Right forelimb (tissue), 1 donor: ENCODE measurements around the gene MTHFD2.
A peak's percentile ranks its signal among the peaks of the same experiment; 100 is the strongest.

Experiments used
- DNase-seq: peaks from one replicate; pipeline ENCODE4 v3.0.0-alpha.2; 2018

MTHFD2 gene

DNA sequence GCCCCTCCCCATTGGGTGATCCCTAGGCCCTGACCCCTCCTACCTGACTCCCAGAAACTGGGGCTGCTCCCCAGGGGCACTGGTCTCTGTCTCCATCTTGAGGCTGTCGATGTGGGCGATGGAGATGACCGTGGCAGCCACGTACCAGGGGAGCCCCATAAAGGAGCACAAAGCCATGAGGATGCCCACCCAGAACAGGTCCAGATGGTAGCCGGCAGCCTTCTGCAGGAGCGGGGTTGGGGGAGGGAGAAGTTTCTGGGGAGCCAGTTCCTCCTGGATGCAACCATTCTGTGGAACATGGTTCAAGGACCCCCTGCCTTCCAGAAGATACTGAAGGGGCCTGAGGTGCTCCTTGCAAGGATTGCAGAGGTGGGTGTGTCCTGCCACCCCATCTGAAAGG lies 34.0 kb downstream of the MTHFD2 start:
- no peak for DNase-seq

DNA sequence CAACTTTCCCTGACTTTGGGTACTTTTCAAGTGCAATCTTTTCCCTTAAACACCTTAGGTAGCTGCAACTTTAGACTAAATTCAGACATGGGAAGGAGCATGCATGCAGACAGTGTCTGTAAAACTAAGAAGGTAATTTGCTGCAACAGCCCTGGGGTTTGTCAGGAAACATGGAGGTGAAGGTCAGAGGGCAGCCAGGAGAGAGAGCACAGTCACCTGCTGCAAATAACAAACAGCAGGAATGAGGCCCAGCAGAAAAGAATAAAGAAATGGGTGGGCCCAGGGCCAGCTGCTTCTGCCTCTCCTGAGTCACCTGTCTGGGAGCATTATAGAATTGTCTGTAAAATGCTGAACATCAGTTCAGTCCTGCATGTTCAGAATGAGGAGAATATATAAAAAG lies 35.2 kb downstream of the MTHFD2 start:
- DNase-seq: no peak

DNA sequence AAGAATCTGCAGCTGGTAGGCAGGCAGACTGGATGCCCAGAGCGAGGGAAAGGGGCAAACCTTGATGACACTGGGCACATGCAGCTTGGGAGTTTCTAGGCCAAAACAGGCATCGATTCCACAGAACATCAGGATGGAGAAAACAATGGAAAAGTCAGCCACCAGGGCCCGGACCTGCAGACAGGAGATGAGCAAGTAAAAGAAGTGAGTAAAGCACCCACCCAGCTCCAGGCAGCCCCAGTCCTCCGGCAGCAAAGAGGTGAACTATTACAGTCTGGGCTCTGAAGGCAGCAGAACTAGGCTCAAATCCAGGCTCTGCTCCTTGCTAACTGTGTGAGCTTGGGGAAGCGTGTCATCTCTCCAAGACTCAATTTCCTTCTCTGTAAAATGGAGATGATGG lies 36.6 kb downstream of the MTHFD2 start:
- no peak for DNase-seq

- DNase-seq: no peak
Observed at GRCh38 chr2:74238879-74239278, 40.5 kb downstream of the MTHFD2 start.

GRCh38 chr2:74239346-74239745 lies 40.9 kb downstream of the MTHFD2 start:
- DNase-seq: no peak

GRCh38 chr2:74242354-74243071 lies 44.1 kb downstream of the MTHFD2 start:
- no peak for DNase-seq

GRCh38 chr2:74244286-74244685 lies 45.9 kb downstream of the MTHFD2 start:
- DNase-seq: no peak

DNA sequence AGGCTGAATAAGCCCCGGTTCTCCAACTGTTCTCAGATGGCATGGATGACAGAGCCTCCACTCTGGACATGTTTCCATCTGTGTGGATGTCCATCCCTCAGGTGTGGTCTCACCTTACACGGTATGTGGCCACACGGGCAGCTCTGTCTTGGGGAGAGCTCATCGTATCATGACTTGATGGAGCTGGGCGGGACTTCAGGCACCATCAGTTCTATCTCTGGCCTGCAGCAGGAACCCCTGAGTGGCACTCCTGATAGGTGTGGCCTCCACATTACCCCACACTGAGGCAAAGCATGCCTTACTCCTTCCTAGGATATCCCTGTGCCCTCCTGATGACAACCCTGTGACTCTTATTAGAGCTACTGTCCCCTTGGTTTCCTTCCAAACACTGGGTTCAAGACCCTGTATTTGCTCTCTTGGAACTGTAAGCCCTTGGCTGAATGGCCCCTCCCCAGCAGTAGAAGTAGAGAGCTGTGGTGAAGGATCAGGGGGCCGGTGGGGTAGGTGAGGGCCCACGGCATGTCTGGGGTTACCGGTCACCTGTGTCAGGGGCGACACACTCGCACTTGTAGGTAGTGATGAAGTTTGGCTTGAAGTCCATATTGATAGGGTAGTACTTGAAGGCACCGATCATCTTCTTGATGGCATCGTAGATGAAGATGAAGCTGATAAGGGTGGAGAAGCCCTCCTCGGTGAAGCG lies 48.2 kb downstream of the MTHFD2 start:
- no peak for DNase-seq

GRCh38 chr2:74249406-74250122 lies 51.1 kb downstream of the MTHFD2 start:
- DNase-seq: no peak

- DNase-seq: peak; percentile 59
Observed at GRCh38 chr2:74250189-74250631, 51.8 kb downstream of the MTHFD2 start.

- no peak for DNase-seq
Observed at GRCh38 chr2:74252036-74252435, 53.6 kb downstream of the MTHFD2 start.

DNA sequence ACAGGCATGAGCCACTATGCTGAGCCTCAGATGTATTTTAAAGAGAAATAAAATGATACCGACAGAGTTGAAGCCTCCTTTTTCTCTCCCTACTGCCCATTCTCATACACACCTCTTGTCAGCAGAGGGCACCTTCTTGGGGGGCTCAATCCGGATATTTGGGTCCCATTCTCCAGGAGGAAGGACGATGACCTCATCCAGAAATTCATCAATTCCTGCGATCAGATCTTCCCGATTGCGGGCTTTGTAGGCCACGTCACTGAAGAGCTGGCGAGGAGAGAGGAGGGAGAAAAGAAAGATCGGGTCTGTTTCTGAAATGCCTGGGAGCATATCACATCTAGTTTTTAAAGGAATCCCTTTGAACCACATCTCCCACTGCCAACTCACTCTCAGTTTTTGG lies 54.4 kb downstream of the MTHFD2 start:
- no peak for DNase-seq

DNA sequence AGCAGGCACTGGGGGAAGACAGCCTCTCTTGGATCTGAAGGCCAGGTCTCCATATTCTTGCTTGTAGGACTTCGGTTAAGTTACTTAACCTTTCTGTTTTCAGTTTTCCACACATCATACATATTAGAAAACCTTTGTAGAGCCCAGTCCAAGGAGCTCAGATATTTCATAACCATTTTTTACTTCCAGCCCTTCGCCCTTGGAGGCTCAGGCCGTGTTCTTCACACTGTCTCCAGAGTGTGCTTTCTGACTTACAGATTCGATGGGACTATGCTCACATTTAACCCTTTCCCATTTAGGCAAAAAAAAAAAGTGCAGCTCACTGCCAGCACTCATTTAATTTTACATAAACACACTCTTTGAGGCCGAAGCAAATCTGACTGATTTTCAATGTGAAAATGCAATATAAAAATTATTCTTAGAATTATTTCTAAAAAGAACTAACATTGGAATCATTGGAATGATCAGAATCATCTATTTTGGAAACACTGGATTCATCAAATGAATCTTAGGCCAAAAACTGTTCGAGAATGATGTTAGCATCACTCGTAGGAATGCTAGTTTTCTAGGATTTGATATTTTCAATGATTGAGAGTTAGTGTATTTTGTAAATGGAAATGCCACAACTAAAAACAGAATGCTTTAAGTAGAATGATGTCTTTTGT lies 55.0 kb downstream of the MTHFD2 start:
- DNase-seq: no peak

DNA sequence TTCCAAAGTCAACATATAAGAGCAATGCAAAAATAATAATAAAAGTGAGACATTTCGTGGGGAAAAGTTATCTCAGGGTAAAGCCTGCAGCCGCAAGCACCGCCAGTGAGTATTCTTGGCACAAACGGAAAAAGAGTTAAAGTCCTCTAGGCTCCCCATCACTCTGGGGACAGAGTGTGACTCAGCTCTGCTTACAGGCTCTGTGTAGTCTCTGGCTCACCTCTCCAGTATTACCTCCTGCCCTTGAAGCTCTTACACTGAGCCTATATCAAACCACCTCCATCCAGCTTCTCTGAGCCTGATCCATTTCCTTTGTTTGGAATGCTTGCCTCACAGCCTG lies 55.5 kb downstream of the MTHFD2 start:
- no peak for DNase-seq

- peak; percentile 19 for DNase-seq
Observed at GRCh38 chr2:74255660-74256213, 57.3 kb downstream of the MTHFD2 start.

GRCh38 chr2:74259191-74259590 lies 60.8 kb downstream of the MTHFD2 start:
- DNase-seq: no peak

DNA sequence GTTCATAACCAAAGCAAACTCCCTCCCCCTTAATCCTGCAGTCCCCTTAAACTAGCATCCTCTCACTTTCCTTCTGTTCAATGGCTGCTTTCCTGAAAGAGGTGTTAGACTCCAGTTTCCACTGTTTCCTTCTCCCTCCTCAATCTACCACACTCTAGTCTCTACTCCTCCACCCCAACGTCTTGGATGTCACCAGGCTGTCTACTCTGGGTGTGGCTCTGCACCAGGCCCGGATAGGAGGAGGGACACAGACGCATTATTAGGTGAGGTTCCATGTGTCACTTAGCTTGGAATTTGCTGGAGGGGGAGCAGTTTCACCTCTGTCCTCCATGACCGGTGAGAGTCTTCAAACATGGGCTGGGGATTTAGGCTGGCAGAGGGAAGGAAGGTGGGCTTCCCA lies 61.3 kb downstream of the MTHFD2 start:
- no peak for DNase-seq

DNA sequence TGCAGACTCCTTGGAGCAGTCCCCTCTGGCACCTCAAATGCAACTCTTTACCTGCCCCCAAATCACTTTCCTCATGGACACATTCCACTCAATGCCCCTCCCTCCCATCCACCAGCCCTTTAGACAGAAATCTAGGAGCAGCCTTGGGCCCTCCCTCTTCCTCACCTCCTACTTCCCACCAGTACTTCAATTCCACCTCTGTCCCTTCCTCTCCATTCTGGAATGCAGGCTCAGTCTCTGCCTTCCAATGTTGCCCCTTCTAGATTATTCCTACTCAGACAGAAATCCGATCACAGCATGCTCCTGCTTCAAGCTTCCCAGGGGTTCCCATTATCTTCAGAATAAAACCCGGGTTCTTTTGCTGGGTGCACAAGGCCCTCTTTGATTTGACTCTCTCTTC lies 62.1 kb downstream of the MTHFD2 start:
- no peak for DNase-seq

DNA sequence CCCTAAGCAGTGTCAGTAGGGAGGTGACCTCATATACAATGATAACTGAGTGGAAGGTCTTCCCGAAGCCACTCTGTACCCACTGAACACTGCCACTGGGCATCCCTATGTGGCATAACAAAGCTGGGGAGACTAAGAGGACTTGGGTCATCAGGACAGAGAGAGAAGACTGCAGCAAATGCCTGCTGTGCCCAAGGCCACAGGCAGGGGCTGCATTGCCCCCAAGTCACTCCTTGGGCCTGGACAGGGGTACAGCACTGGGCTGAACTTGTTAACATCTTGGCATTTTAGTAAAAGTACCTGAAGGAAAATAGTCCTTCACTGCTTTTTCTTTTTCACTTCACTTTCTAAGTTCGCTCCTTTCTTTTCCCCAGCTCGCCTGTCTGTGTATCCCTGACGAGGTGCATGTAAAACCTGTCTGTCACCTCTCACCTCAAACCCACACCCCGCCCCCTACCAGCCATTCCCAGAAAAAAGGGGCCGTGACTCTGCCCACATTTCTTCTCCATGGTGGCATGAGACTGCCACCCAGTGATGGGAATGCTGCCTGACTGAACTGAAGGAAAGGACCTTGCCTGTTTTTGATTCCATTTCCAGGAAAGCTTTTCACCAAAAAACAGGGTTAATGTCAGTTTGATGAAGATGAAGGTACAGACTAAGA lies 62.9 kb downstream of the MTHFD2 start:
- DNase-seq: peak; percentile 18

- no peak for DNase-seq
Observed at GRCh38 chr2:74262681-74263080, 64.3 kb downstream of the MTHFD2 start.

GRCh38 chr2:74264281-74264680 lies 65.9 kb downstream of the MTHFD2 start:
- no peak for DNase-seq

- DNase-seq: no peak
Observed at GRCh38 chr2:74267068-74267467, 68.7 kb downstream of the MTHFD2 start.
